ENCODE data around the gene SCO2. TPM values are rescaled to one million over a fixed set of nuclear protein-coding genes. Genes with fewer than 3 reads are reported as not detected.

The SCO2 gene
- total RNA-seq, 6 experiments from 2014 or later = 0.80 to 4.2 (median 2.5) TPM; not detected in 2

GRCh38 chr22:50523458-50523805, 2.0 kb downstream of the SCO2 start:
- no peak for ATAC-seq
- H3K4me1 ChIP-seq = peaks cover 0 to 24% (median 8%) of the 10 kb centered on the region in 4 donors
- intact Hi-C loops (cut with DNase I) = loop anchor here in 1 of 2 donors (10.0 kb wide), 1 partner anchor 91 kb away; no protein-coding TSS in a partner anchor
- no peak overlapping the region for H3K27ac ChIP-seq
- TF ChIP-seq POLR2A (IDR thresholded peaks at IDR 0.05) (no peak), CTCF (IDR thresholded peaks at IDR 0.05) (no peak)
- WGBS (ENCODE audit: insufficient coverage, low coverage, low lambda C conversion rate, missing lambda C conversion rate) = 94% methylated on average over 9 of the region's 16 CpGs
- H3K36me3 ChIP-seq = peaks cover 0 to 27% (median 6%) of the 10 kb centered on the region in 4 donors
- no peaks in the 10 kb centered on the region for H3K27me3 ChIP-seq
- no peak overlapping the region for H3K4me3 ChIP-seq
- DNase-seq = no peak
- H3K9me3 ChIP-seq = no peaks in the 10 kb centered on the region

- Histone ChIP-seq H3K27ac (no peak overlapping the region), H3K4me3 (no peak overlapping the region), H3K9me3 (no peaks in the 10 kb centered on the region), H3K4me1 (peaks cover 0 to 24% (median 8%) of the 10 kb centered on the region in 4 donors), H3K36me3 (peaks cover 0 to 27% (median 7%) of the 10 kb centered on the region in 4 donors), H3K27me3 (no peaks in the 10 kb centered on the region)
- intact Hi-C loops (cut with DNase I) = loop anchor here in 1 of 2 donors (10.0 kb wide), 1 partner anchor 92 kb away; no protein-coding TSS in a partner anchor
- WGBS (ENCODE audit: insufficient coverage, low coverage, low lambda C conversion rate, missing lambda C conversion rate) = 72% methylated on average over 3 of the region's 22 CpGs
- TF ChIP-seq POLR2A (IDR thresholded peaks at IDR 0.05) (no peak), CTCF (IDR thresholded peaks at IDR 0.05) (no peak)
- ATAC-seq (no peak), DNase-seq (no peak)
Observed at GRCh38 chr22:50522806-50523438, 2.5 kb downstream of the SCO2 start.

- no peak overlapping the region for H3K4me3 ChIP-seq
- no CpG with 5 or more reads among the region's 15 CpGs for WGBS (ENCODE audit: insufficient coverage, low coverage, low lambda C conversion rate, missing lambda C conversion rate)
- H3K27me3 ChIP-seq = no peaks in the 10 kb centered on the region
- DNase-seq (no peak), ATAC-seq (no peak)
- peaks cover 0 to 27% (median 7%) of the 10 kb centered on the region in 4 donors for H3K36me3 ChIP-seq
- intact Hi-C loops (cut with DNase I) = loop anchor here in 1 of 2 donors (10.0 kb wide), 1 partner anchor 92 kb away; no protein-coding TSS in a partner anchor
- H3K27ac ChIP-seq = no peak overlapping the region
- peaks cover 0 to 24% (median 8%) of the 10 kb centered on the region in 4 donors for H3K4me1 ChIP-seq
- no peaks in the 10 kb centered on the region for H3K9me3 ChIP-seq
- TF ChIP-seq CTCF (IDR thresholded peaks at IDR 0.05) = no peak
- no peak for TF ChIP-seq POLR2A (IDR thresholded peaks at IDR 0.05)
Observed at GRCh38 chr22:50522208-50522805, 3.1 kb downstream of the SCO2 start.

- TF ChIP-seq POLR2A (IDR thresholded peaks at IDR 0.05) = no peak
- TF ChIP-seq CTCF (IDR thresholded peaks at IDR 0.05) = no peak
- WGBS (ENCODE audit: insufficient coverage, low coverage, low lambda C conversion rate, missing lambda C conversion rate) = 92% methylated on average over 6 of the region's 10 CpGs
- H3K27ac ChIP-seq = no peak overlapping the region
- H3K9me3 ChIP-seq = no peaks in the 10 kb centered on the region
- ATAC-seq = no peak
- intact Hi-C loops (cut with DNase I) = loop anchor here in 1 of 2 donors (10.0 kb wide), 1 partner anchor 93 kb away; no protein-coding TSS in a partner anchor
- H3K4me3 ChIP-seq = no peak overlapping the region
- DNase-seq = no peak
- no peaks in the 10 kb centered on the region for H3K27me3 ChIP-seq
- H3K4me1 ChIP-seq = peaks cover 0 to 18% (median 8%) of the 10 kb centered on the region in 4 donors
- peaks cover 0 to 27% (median 7%) of the 10 kb centered on the region in 4 donors for H3K36me3 ChIP-seq
Observed at GRCh38 chr22:50521710-50522109, 3.7 kb downstream of the SCO2 start.

Data from right lobe of liver (tissue), 6 donors.